Esophagus muscularis mucosa (tissue), 4 donors: ENCODE data around the gene CSNK1G1.

Experiments used
- EP300 ChIP-seq: sonication (generic); formaldehyde crosslinking; IDR thresholded peaks from one replicate; pipeline ENCODE4 v1.6.1; 2017; ENCODE audit warnings: antibody characterized with exemption
- POLR2A ChIP-seq: fragments of 450-650 bp; IDR thresholded peaks from one replicate; pipeline ENCODE4 v1.6.1; 2017; ENCODE audit warnings: antibody characterized with exemption, moderate library complexity, mild to moderate bottlenecking, low read depth
- POLR2AphosphoS5 ChIP-seq, 2 donors: sonication (generic); formaldehyde crosslinking; IDR thresholded peaks; one replicate each; pipeline ENCODE4 v1.6.1; 2017; ENCODE audit warnings: antibody characterized with exemption in 2 of 2
- TF ChIP-seq, protein P1 (sequence below), 3 experiments: fragments of 200-600 bp in 2 of 3; fragments of 450-650 bp in 1 of 3; sonication (generic) in 2 of 3; IDR thresholded peaks; one replicate each; pipeline ENCODE4 v1.5.1; 2017 to 2019; ENCODE audit warnings: antibody characterized with exemption in 3 of 3, mild to moderate bottlenecking in 2 of 3, moderate library complexity in 1 of 3

DNA sequence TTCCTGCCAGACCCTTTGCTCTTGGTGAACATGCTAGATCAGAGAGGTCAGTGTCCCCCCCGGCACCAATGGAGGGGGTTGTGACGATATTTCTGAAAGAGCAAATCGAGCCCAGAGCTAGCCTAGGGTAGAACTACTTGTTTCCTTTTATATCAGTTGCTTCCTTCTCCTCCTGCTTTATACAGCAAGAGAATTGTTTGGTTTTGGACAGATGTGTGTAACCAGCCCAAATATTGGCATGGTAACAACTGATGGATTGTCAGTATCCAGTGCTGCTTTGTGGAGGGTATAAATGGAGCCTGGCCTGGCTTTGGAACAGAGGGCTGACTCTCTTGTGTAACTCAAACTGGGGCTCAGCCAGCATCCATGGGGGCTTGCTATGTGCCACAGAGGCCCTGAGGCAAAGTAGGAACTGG, 233.0 kb downstream of the CSNK1G1 start:
- TF ChIP-seq, protein P1, sequence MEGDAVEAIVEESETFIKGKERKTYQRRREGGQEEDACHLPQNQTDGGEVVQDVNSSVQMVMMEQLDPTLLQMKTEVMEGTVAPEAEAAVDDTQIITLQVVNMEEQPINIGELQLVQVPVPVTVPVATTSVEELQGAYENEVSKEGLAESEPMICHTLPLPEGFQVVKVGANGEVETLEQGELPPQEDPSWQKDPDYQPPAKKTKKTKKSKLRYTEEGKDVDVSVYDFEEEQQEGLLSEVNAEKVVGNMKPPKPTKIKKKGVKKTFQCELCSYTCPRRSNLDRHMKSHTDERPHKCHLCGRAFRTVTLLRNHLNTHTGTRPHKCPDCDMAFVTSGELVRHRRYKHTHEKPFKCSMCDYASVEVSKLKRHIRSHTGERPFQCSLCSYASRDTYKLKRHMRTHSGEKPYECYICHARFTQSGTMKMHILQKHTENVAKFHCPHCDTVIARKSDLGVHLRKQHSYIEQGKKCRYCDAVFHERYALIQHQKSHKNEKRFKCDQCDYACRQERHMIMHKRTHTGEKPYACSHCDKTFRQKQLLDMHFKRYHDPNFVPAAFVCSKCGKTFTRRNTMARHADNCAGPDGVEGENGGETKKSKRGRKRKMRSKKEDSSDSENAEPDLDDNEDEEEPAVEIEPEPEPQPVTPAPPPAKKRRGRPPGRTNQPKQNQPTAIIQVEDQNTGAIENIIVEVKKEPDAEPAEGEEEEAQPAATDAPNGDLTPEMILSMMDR (IDR thresholded peaks at IDR 0.05): no peak
- TF ChIP-seq POLR2AphosphoS5 (IDR thresholded peaks at IDR 0.05): no peak
- no peak for TF ChIP-seq POLR2A
- no peak for TF ChIP-seq EP300
